Smooth muscle cell (in vitro differentiated cells): ENCODE measurements around the gene C6. TPM values are rescaled to one million over a fixed set of nuclear protein-coding genes. Genes with fewer than 3 reads are reported as not detected.

ENCODE experiments used
- DNase-seq: peaks from one replicate; lab custom pipeline; 2025; ENCODE audit not compliant: unreplicated experiment; lab: John Stamatoyannopoulos, UW
- H2AFZ ChIP-seq: fragments of 200-600 bp; sonication (generic); 2 replicates; pipeline ENCODE4 v1.6.0; 2016; ENCODE audit warnings: antibody characterized with exemption, low read depth, mild to moderate bottlenecking
- H3F3A ChIP-seq: fragments of 200-600 bp; sonication (generic); 2 replicates; pipeline ENCODE4 v1.6.0; 2017; ENCODE audit warnings: antibody characterized with exemption, low read depth
- H3K27ac ChIP-seq: fragments of 200-600 bp; sonication (generic); 2 replicates; pipeline ENCODE4 v1.5.1; 2016; ENCODE audit warnings: low read depth, mild to moderate bottlenecking
- H3K27me3 ChIP-seq: fragments of 200-600 bp; sonication (generic); 2 replicates; pipeline ENCODE4 v1.6.1; 2016; ENCODE audit warnings: low read depth, mild to moderate bottlenecking
- H3K36me3 ChIP-seq: fragments of 200-600 bp; sonication (generic); 2 replicates; pipeline ENCODE4 v1.5.1; 2016; ENCODE audit warnings: low read depth
- H3K4me1 ChIP-seq: fragments of 200-600 bp; sonication (generic); 2 replicates; pipeline ENCODE4 v1.5.1; 2016; ENCODE audit warnings: low read depth
- H3K4me2 ChIP-seq: fragments of 200-600 bp; sonication (generic); 2 replicates; pipeline ENCODE4 v1.6.0; 2016; ENCODE audit warnings: mild to moderate bottlenecking
- H3K4me3 ChIP-seq: fragments of 200-600 bp; sonication (generic); 2 replicates; pipeline ENCODE4 v1.5.1; 2016; ENCODE audit warnings: mild to moderate bottlenecking
- H3K79me2 ChIP-seq: fragments of 200-600 bp; sonication (generic); 2 replicates; pipeline ENCODE4 v1.6.0; 2016; ENCODE audit warnings: low read depth, mild to moderate bottlenecking
- H3K9ac ChIP-seq: fragments of 200-600 bp; sonication (generic); 2 replicates; pipeline ENCODE4 v1.6.0; 2016; ENCODE audit warnings: low read depth
- H3K9me3 ChIP-seq: fragments of 200-600 bp; sonication (generic); replicated peaks from 2 replicates; pipeline ENCODE4 v1.5.1; 2016; ENCODE audit warnings: low read depth
- H4K20me1 ChIP-seq: fragments of 200-600 bp; sonication (generic); 2 replicates; pipeline ENCODE4 v1.6.0; 2016; ENCODE audit warnings: low read depth
- CTCF ChIP-seq: fragments of 200-600 bp; sonication (generic); IDR thresholded peaks from 2 replicates; pipeline ENCODE4 v1.5.1; 2017; ENCODE audit warnings: borderline replicate concordance, mild to moderate bottlenecking, antibody characterized with exemption; ENCODE audit not compliant: insufficient read depth, poor library complexity, severe bottlenecking
- WGBS: methylation state at CpG from one replicate; pipeline ENCODE4 v1.1.7; 2016; ENCODE audit warnings: low lambda C conversion rate; 5-methylcytosine and 5-hydroxymethylcytosine counted together
- polyA plus RNA-seq: library from polyadenylated mRNA; unstranded; fragments of >200 nt; fragmentation: Nextera tagmentation; extraction: Ambion mirVana; gene quantifications from 2 replicates; pipeline ENCODE4 v1.2.1, GENCODE V29; 2016
- total RNA-seq: library from RNA; depleted of rRNA; stranded (reverse); fragments of >200 nt; gene quantifications from 2 replicates; pipeline ENCODE4 v1.2.3, GENCODE V29; 2014

C6 gene
- total and polyA plus RNA-seq, 2 experiments from 2014 or later, result not detected

GRCh38 chr5:41097642-41098041, 115.7 kb downstream of the C6 start:
- H4K20me1 ChIP-seq, result no peaks in the 10 kb centered on the region
- H3K4me3 ChIP-seq, result no peak overlapping the region
- H3F3A ChIP-seq, result no peaks in the 10 kb centered on the region
- no peak for DNase-seq
- no peak overlapping the region for H3K4me2 ChIP-seq
- H3K27me3 ChIP-seq, result no peaks in the 10 kb centered on the region
- H3K4me1 ChIP-seq, result no peaks in the 10 kb centered on the region
- H2AFZ ChIP-seq, result no peak overlapping the region
- 69% methylated on average over 2 of the region's 2 CpGs for WGBS
- H3K9ac ChIP-seq, result no peak overlapping the region
- H3K36me3 ChIP-seq, result no peaks in the 10 kb centered on the region
- H3K27ac ChIP-seq, result no peak overlapping the region
- H3K79me2 ChIP-seq, result no peaks in the 10 kb centered on the region
- H3K9me3 ChIP-seq, result no peaks in the 10 kb centered on the region
- TF ChIP-seq CTCF, result no peak

- WGBS, result 89% methylated on average over 5 of the region's 5 CpGs
- Histone ChIP-seq H3K27me3 (no peaks in the 10 kb centered on the region), H3K79me2 (no peaks in the 10 kb centered on the region), H3K36me3 (no peaks in the 10 kb centered on the region), H3F3A (no peaks in the 10 kb centered on the region), H3K4me2 (no peak overlapping the region), H3K4me3 (no peak overlapping the region), H3K27ac (no peak overlapping the region), H4K20me1 (no peaks in the 10 kb centered on the region), H3K9me3 (no peaks in the 10 kb centered on the region), H2AFZ (no peak overlapping the region), H3K4me1 (no peaks in the 10 kb centered on the region), H3K9ac (no peak overlapping the region)
- DNase-seq, result no peak
- no peak for TF ChIP-seq CTCF
These were observed 117.8 kb downstream of the C6 start for GRCh38 chr5:41095324-41096101.

GRCh38 chr5:41094871-41095270, 118.5 kb downstream of the C6 start:
- 88% methylated on average over 2 of the region's 2 CpGs for WGBS
- H4K20me1 ChIP-seq, result no peaks in the 10 kb centered on the region
- H3K9ac ChIP-seq, result no peak overlapping the region
- no peaks in the 10 kb centered on the region for H3K36me3 ChIP-seq
- H3K27ac ChIP-seq, result no peak overlapping the region
- H3K9me3 ChIP-seq, result no peaks in the 10 kb centered on the region
- H3K27me3 ChIP-seq, result no peaks in the 10 kb centered on the region
- H3K4me3 ChIP-seq, result no peak overlapping the region
- no peak for DNase-seq
- H3K4me2 ChIP-seq, result no peak overlapping the region
- no peak overlapping the region for H2AFZ ChIP-seq
- TF ChIP-seq CTCF, result no peak
- H3K79me2 ChIP-seq, result no peaks in the 10 kb centered on the region
- no peaks in the 10 kb centered on the region for H3K4me1 ChIP-seq
- H3F3A ChIP-seq, result no peaks in the 10 kb centered on the region

- no peak overlapping the region for H2AFZ ChIP-seq
- no peaks in the 10 kb centered on the region for H3K27me3 ChIP-seq
- H3F3A ChIP-seq, result no peaks in the 10 kb centered on the region
- no peak overlapping the region for H3K27ac ChIP-seq
- no peak for TF ChIP-seq CTCF
- DNase-seq, result no peak
- no peaks in the 10 kb centered on the region for H4K20me1 ChIP-seq
- H3K79me2 ChIP-seq, result no peaks in the 10 kb centered on the region
- H3K4me3 ChIP-seq, result no peak overlapping the region
- no peaks in the 10 kb centered on the region for H3K9me3 ChIP-seq
- WGBS, result 85% methylated on average over 1 of the region's 1 CpG
- H3K4me1 ChIP-seq, result no peaks in the 10 kb centered on the region
- H3K9ac ChIP-seq, result no peak overlapping the region
- no peaks in the 10 kb centered on the region for H3K36me3 ChIP-seq
- no peak overlapping the region for H3K4me2 ChIP-seq
These were observed 119.5 kb downstream of the C6 start for GRCh38 chr5:41093803-41094202.
